ENCODE results near the gene GPHN.

- TF ChIP-seq POLR2A (IDR thresholded peaks at IDR 0.05): no peak
- TF ChIP-seq, protein P1, sequence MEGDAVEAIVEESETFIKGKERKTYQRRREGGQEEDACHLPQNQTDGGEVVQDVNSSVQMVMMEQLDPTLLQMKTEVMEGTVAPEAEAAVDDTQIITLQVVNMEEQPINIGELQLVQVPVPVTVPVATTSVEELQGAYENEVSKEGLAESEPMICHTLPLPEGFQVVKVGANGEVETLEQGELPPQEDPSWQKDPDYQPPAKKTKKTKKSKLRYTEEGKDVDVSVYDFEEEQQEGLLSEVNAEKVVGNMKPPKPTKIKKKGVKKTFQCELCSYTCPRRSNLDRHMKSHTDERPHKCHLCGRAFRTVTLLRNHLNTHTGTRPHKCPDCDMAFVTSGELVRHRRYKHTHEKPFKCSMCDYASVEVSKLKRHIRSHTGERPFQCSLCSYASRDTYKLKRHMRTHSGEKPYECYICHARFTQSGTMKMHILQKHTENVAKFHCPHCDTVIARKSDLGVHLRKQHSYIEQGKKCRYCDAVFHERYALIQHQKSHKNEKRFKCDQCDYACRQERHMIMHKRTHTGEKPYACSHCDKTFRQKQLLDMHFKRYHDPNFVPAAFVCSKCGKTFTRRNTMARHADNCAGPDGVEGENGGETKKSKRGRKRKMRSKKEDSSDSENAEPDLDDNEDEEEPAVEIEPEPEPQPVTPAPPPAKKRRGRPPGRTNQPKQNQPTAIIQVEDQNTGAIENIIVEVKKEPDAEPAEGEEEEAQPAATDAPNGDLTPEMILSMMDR (IDR thresholded peaks at IDR 0.05): no peak
Measured at GRCh38 chr14:66543996-66544395, 36.0 kb downstream of the GPHN start.

All from heart left ventricle (tissue), 13 donors.